ENCODE results near the gene ADCY10.
"Not testable (repeated sequence)": the region's sequence is repeated elsewhere in the genome, so short reads cannot be mapped to it uniquely, and the experiment has no call there.

The ADCY10 gene

DNA sequence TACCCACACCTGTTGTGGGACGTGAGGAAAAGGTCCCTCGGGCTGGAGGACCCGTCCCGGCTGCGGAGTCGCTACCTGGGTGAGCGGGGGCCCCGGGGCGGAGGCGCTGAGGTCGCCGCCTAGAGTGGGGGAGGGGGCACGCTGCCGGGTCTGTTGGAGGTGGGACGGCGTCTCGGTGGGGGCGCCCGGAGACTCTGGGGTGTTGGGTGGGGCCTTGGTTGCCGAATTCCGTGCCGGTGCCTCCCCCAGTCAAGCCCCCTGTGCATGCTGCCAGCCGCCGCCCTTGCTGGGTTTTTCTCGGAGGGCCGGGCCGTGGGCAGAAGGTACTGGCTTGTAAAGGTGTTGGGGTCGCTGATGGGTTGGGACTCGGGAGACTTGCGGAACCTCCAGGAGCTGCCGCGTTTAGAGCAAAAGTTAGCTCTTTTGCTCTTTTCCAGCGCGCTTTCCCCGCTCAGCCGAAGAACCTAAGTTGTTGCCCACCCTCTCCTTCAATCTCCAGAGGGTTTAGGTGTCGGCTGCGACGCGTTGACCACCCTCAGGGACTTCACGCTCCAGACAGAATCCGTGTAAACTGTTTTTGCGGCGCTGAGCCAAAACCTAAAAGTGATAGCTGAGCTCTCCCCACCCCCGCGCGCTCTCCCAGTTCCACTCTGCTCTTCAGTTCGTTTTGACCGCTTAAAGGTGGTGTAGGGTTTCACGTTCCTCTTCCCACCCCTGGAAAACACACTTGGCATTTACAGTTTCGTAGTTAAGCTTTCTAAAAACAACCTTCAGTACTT lies 23.2 kb upstream of the ADCY10 start, which contains the start of gene MPC2:
Gene MPC2 (minus strand): TSS at position 143 of the 779 bp plus-strand sequence. CDS start 1,231 bp downstream, outside the sequence.
- peaks cover 3% of the 10 kb centered on the region for H3K4me1 ChIP-seq (ENCODE audit: control insufficient read depth, insufficient read depth, low read length)
- no peaks in the 10 kb centered on the region for H3K27me3 ChIP-seq (ENCODE audit: control insufficient read depth in 1 of 2, insufficient read depth in 2 of 2, low read length in 2 of 2)
- peak within 1 kb of the TSS; percentile 97 for H3K27ac ChIP-seq (ENCODE audit: low read length)
- peak within 1 kb of the TSS; percentile 95 to 97 for H3K9ac ChIP-seq (ENCODE audit: low read length in 2 of 2)
- no peaks in the 10 kb centered on the region for H3K36me3 ChIP-seq (ENCODE audit: control insufficient read depth in 2 of 2, insufficient read depth in 2 of 2, low read length in 2 of 2)
- H3K4me3 ChIP-seq (ENCODE audit: low read length in 2 of 2): peak within 1 kb of the TSS; percentile 91 to 96
- H3K9me3 ChIP-seq (ENCODE audit: control insufficient read depth in 2 of 2, low read length in 2 of 2): no peaks in the 10 kb centered on the region

GRCh38 chr1:167936068-167936929 lies 22.4 kb upstream of the ADCY10 start, which contains the start of gene DCAF6:
TSS of gene DCAF6 (plus strand) at chr1:167936683. CDS start at chr1:167936912, 229 bp downstream.
- peak within 1 kb of the TSS; percentile 97 for H3K27ac ChIP-seq (ENCODE audit: low read length)

GRCh38 chr1:167935216-167936067 lies 21.5 kb upstream of the ADCY10 start:
- no peaks in the 10 kb centered on the region for H3K9me3 ChIP-seq (ENCODE audit: control insufficient read depth in 2 of 2, low read length in 2 of 2)
- H3K4me1 ChIP-seq (ENCODE audit: control insufficient read depth, insufficient read depth, low read length): peaks cover 6% of the 10 kb centered on the region
- H3K27ac ChIP-seq (ENCODE audit: low read length): peak overlapping the region; percentile 97
- peak overlapping the region; percentile 95 to 97 for H3K9ac ChIP-seq (ENCODE audit: low read length in 2 of 2)
- H3K36me3 ChIP-seq (ENCODE audit: control insufficient read depth in 2 of 2, insufficient read depth in 2 of 2, low read length in 2 of 2): no peaks in the 10 kb centered on the region
- H3K27me3 ChIP-seq (ENCODE audit: control insufficient read depth in 1 of 2, insufficient read depth in 2 of 2, low read length in 2 of 2): no peaks in the 10 kb centered on the region
- peak overlapping the region; percentile 91 to 96 for H3K4me3 ChIP-seq (ENCODE audit: low read length in 2 of 2)

More at GRCh38 chr1:167936068-167936929, 22.4 kb upstream of the ADCY10 start, which contains the start of gene DCAF6:
- peak within 1 kb of the TSS; percentile 91 to 96 for H3K4me3 ChIP-seq (ENCODE audit: low read length in 2 of 2)
- H3K36me3 ChIP-seq (ENCODE audit: control insufficient read depth in 2 of 2, insufficient read depth in 2 of 2, low read length in 2 of 2): no peaks in the 10 kb centered on the region
- no peaks in the 10 kb centered on the region for H3K27me3 ChIP-seq (ENCODE audit: control insufficient read depth in 1 of 2, insufficient read depth in 2 of 2, low read length in 2 of 2)
- H3K9ac ChIP-seq (ENCODE audit: low read length in 2 of 2): peak within 1 kb of the TSS; percentile 95 to 97
- peaks cover 3% of the 10 kb centered on the region for H3K4me1 ChIP-seq (ENCODE audit: control insufficient read depth, insufficient read depth, low read length)
- no peaks in the 10 kb centered on the region for H3K9me3 ChIP-seq (ENCODE audit: control insufficient read depth in 2 of 2, low read length in 2 of 2)

GRCh38 chr1:167934426-167935215 lies 20.7 kb upstream of the ADCY10 start:
- H3K4me1 ChIP-seq (ENCODE audit: control insufficient read depth, insufficient read depth, low read length): peaks cover 6% of the 10 kb centered on the region
- H3K9me3 ChIP-seq (ENCODE audit: control insufficient read depth in 2 of 2, low read length in 2 of 2): no peaks in the 10 kb centered on the region

DNA sequence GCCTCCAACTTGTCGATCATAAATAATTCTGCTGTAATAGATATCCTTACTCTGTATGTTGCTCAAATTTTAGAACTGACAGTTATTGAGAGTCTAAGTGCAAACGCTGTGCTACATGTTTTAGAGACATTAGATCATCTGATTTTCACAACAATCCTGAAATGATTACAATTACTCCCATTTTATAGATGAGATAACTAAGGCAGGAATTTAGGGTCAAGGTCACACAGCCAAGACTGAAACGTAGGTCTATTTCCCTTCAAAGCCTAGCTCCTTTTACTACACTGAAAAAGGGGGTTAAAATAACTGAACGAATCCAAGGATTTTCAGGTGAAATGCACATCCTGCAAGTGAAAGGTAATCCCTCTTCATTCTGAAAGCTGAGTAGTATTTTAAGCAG lies 19.9 kb upstream of the ADCY10 start:
- H3K27ac ChIP-seq (ENCODE audit: low read length): no peak overlapping the region
- H3K4me1 ChIP-seq (ENCODE audit: control insufficient read depth, insufficient read depth, low read length): peaks cover 6% of the 10 kb centered on the region
- no peaks in the 10 kb centered on the region for H3K9me3 ChIP-seq (ENCODE audit: control insufficient read depth in 2 of 2, low read length in 2 of 2)
- H3K4me3 ChIP-seq (ENCODE audit: low read length in 2 of 2): peak overlapping the region; percentile 91 to 96
- peak overlapping the region in 1 of 2 donors; percentile 95 for H3K9ac ChIP-seq (ENCODE audit: low read length in 2 of 2)
- H3K27me3 ChIP-seq (ENCODE audit: control insufficient read depth in 1 of 2, insufficient read depth in 2 of 2, low read length in 2 of 2): no peaks in the 10 kb centered on the region
- H3K36me3 ChIP-seq (ENCODE audit: control insufficient read depth in 2 of 2, insufficient read depth in 2 of 2, low read length in 2 of 2): no peaks in the 10 kb centered on the region

More at GRCh38 chr1:167934426-167935215, 20.7 kb upstream of the ADCY10 start:
- H3K4me3 ChIP-seq (ENCODE audit: low read length in 2 of 2): peak overlapping the region; percentile 91 to 96
- H3K36me3 ChIP-seq (ENCODE audit: control insufficient read depth in 2 of 2, insufficient read depth in 2 of 2, low read length in 2 of 2): no peaks in the 10 kb centered on the region
- H3K9ac ChIP-seq (ENCODE audit: low read length in 2 of 2): peak overlapping the region; percentile 95 to 97
- H3K27me3 ChIP-seq (ENCODE audit: control insufficient read depth in 1 of 2, insufficient read depth in 2 of 2, low read length in 2 of 2): no peaks in the 10 kb centered on the region
- peak overlapping the region; percentile 97 for H3K27ac ChIP-seq (ENCODE audit: low read length)

DNA sequence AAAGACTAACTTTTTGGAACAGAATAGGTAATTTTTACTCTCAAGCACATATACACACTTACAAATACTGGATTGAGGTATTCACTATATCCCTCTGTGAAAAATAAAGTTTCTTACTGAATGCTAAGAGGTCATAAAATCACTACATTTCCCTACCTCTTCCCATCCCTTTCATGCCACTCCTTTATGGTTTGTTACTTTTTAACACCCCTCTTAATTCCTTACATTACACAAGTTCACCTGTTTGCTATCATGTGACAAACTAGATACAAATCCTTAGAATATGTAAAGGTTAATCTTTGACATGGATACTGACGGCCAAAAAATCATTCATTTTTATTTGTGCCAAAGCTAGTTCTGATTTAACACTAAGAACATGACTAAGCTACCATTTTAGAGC lies 15.8 kb upstream of the ADCY10 start:
- no peaks in the 10 kb centered on the region for H3K36me3 ChIP-seq (ENCODE audit: control insufficient read depth in 2 of 2, insufficient read depth in 2 of 2, low read length in 2 of 2)
- no peak overlapping the region for H3K27ac ChIP-seq (ENCODE audit: low read length)
- no peak overlapping the region for H3K4me3 ChIP-seq (ENCODE audit: low read length in 2 of 2)
- peaks cover 6% of the 10 kb centered on the region for H3K4me1 ChIP-seq (ENCODE audit: control insufficient read depth, insufficient read depth, low read length)
- H3K9me3 ChIP-seq (ENCODE audit: control insufficient read depth in 2 of 2, low read length in 2 of 2): no peaks in the 10 kb centered on the region
- no peaks in the 10 kb centered on the region for H3K27me3 ChIP-seq (ENCODE audit: control insufficient read depth in 1 of 2, insufficient read depth in 2 of 2, low read length in 2 of 2)
- no peak overlapping the region for H3K9ac ChIP-seq (ENCODE audit: low read length in 2 of 2)

- H3K27ac ChIP-seq (ENCODE audit: low read length); H3K27me3 ChIP-seq (ENCODE audit: control insufficient read depth in 1 of 2, insufficient read depth in 2 of 2, low read length in 2 of 2); H3K9me3 ChIP-seq (ENCODE audit: control insufficient read depth in 2 of 2, low read length in 2 of 2); H3K4me3 ChIP-seq (ENCODE audit: low read length in 2 of 2); H3K36me3 ChIP-seq (ENCODE audit: control insufficient read depth in 2 of 2, insufficient read depth in 2 of 2, low read length in 2 of 2); H3K4me1 ChIP-seq (ENCODE audit: control insufficient read depth, insufficient read depth, low read length); H3K9ac ChIP-seq (ENCODE audit: low read length in 2 of 2): not testable (repeated sequence)
Measured at GRCh38 chr1:167928919-167929318, 15.0 kb upstream of the ADCY10 start.

DNA sequence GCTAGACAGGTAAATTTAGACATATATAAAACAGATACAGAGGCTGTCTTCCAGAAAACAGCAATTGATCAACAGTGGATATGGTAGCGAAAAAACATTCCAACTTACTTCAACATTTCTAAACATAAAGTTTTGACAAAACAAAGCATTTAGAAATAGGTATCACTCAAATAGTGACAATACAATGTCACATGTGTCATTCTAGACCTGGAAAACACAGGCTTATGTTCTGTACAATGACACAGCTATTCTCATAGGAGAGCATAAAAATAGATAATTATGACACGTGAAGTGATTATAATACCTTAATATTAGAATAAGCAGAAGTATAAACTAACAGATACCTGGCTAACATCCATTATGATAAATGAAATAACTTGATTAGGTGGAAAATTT lies 14.5 kb upstream of the ADCY10 start:
- no peak overlapping the region for H3K9ac ChIP-seq (ENCODE audit: low read length in 2 of 2)
- peaks cover 3% of the 10 kb centered on the region for H3K4me1 ChIP-seq (ENCODE audit: control insufficient read depth, insufficient read depth, low read length)
- no peak overlapping the region for H3K4me3 ChIP-seq (ENCODE audit: low read length in 2 of 2)
- no peaks in the 10 kb centered on the region for H3K9me3 ChIP-seq (ENCODE audit: control insufficient read depth in 2 of 2, low read length in 2 of 2)
- H3K27ac ChIP-seq (ENCODE audit: low read length): no peak overlapping the region
- H3K36me3 ChIP-seq (ENCODE audit: control insufficient read depth in 2 of 2, insufficient read depth in 2 of 2, low read length in 2 of 2): no peaks in the 10 kb centered on the region
- no peaks in the 10 kb centered on the region for H3K27me3 ChIP-seq (ENCODE audit: control insufficient read depth in 1 of 2, insufficient read depth in 2 of 2, low read length in 2 of 2)

DNA sequence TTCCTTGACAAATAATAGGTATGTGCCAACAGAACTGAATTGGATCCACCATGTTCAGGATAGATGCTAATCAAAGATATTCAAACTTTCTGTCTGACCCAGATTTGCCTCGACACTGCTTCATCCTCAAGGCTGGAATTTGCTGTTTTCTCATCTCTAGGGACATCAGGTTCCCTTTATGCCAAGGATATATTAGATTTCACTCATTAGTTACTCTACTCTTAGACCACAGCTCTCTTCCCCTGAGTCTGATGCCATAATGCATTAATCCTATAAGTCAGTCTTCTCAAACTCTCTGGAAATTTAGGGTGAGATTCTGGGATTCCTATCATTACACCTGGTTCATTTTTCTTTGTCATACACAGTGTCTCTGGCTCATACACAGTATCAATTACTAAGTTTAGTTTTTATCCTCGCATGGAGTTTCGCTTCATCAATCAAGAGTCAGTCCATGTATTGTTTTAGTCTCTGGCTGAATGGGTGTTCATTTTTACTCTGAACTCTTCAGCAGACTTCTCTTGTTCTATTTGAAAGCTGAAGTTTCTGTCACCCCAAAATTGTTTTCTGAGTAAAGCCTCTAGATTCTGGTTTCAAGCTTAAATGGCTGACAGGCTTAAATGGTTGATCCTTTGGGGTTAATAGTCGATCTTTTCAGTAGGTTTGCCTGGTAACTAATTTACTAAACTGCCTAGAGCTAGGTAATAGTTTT lies 13.3 kb upstream of the ADCY10 start:
- peaks cover 3% of the 10 kb centered on the region for H3K4me1 ChIP-seq (ENCODE audit: control insufficient read depth, insufficient read depth, low read length)

More for the DNA sequence above, 13.3 kb upstream of the ADCY10 start:
- no peaks in the 10 kb centered on the region for H3K9me3 ChIP-seq (ENCODE audit: control insufficient read depth in 2 of 2, low read length in 2 of 2)
- no peaks in the 10 kb centered on the region for H3K27me3 ChIP-seq (ENCODE audit: control insufficient read depth in 1 of 2, insufficient read depth in 2 of 2, low read length in 2 of 2)
- H3K9ac ChIP-seq (ENCODE audit: low read length in 2 of 2): no peak overlapping the region
- H3K4me3 ChIP-seq (ENCODE audit: low read length in 2 of 2): no peak overlapping the region
- H3K27ac ChIP-seq (ENCODE audit: low read length): no peak overlapping the region
- no peaks in the 10 kb centered on the region for H3K36me3 ChIP-seq (ENCODE audit: control insufficient read depth in 2 of 2, insufficient read depth in 2 of 2, low read length in 2 of 2)

Data from stomach smooth muscle (tissue), 2 donors.